PC-9 (cell line): ENCODE measurements around the gene BAIAP2L1.

ENCODE experiments used
- EZH2 ChIP-seq: fragments of 200-600 bp; sonication (generic); IDR thresholded peaks from 2 replicates; pipeline ENCODE4 v1.8.0; 2017; ENCODE audit warnings: antibody characterized with exemption, low read depth
- TF ChIP-seq, protein P1 (sequence below): fragments of 200-600 bp; sonication (generic); conservative IDR thresholded peaks from 2 replicates; pipeline ENCODE4 v1.6.1; 2017; ENCODE audit warnings: mixed run types, antibody characterized with exemption, mild to moderate bottlenecking, moderate library complexity

DNA sequence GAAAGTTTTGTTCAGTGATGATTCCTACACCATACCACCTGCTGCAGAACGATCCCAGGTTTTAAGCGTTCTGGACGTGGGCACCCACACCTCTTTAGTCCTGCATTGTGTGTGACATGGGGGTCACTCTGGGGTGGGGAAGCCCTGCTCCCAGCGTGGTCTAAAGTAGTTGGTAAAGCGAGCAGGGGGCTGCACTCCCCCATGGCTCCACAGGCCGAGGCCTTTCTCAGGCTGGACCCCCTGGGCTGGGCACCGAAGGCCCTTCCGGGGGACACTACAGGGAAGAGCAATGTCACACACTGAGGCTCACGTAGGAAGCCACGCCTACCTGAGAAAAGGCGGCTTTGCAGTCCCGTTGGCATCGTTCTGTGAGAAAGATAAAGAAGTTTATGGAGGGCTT, 107.1 kb downstream of the BAIAP2L1 start:
- TF ChIP-seq, protein P1, sequence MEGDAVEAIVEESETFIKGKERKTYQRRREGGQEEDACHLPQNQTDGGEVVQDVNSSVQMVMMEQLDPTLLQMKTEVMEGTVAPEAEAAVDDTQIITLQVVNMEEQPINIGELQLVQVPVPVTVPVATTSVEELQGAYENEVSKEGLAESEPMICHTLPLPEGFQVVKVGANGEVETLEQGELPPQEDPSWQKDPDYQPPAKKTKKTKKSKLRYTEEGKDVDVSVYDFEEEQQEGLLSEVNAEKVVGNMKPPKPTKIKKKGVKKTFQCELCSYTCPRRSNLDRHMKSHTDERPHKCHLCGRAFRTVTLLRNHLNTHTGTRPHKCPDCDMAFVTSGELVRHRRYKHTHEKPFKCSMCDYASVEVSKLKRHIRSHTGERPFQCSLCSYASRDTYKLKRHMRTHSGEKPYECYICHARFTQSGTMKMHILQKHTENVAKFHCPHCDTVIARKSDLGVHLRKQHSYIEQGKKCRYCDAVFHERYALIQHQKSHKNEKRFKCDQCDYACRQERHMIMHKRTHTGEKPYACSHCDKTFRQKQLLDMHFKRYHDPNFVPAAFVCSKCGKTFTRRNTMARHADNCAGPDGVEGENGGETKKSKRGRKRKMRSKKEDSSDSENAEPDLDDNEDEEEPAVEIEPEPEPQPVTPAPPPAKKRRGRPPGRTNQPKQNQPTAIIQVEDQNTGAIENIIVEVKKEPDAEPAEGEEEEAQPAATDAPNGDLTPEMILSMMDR: no peak
- no peak for TF ChIP-seq EZH2
